HS-27A (cell line): Measurements from ENCODE around the gene CLDND2.

ENCODE experiments used
- DNase-seq: peaks from one replicate; pipeline ENCODE4 v3.0.0-alpha.2; 2012; ENCODE audit warnings: low read depth, missing footprints

The CLDND2 gene

GRCh38 chr19:51354103-51354741, 14.6 kb downstream of the CLDND2 start:
- no peak for DNase-seq

- DNase-seq = no peak
Measured at GRCh38 chr19:51352783-51353360, 15.9 kb downstream of the CLDND2 start.

DNA sequence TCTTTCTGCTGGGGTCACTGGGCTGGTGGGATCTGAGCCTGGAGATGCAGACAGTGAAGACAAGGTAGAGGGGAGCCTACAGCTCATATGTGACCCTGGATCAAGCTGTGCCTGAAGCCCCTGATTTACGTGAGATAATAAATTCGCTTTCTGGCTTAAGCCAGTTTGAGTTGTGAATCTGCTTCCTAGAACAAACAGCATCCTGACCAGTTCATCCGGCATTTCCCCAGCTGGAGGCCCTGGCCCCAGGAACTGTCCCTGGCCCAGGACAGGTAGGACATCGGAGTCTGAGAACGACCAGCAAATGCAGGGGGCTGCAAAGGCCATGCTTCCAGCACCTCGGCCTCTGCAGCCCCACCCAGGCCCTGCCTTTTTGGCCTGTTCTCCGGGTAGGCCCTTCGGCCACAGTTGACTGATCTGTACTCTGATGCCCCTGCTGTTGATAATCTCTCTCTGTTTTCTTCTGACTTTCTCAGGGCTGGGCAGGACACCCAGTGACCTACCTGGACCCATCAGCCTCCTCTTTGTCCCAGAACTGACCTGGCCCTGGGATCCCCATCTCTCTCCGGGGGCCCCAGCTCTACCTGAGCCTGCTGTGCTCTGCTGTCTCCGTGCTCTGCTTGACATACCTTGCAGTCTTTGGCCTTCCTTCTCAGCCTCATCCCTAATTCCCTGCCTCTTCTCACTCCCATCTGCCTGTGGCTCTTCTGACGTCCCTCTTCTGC, 17.4 kb downstream of the CLDND2 start:
- DNase-seq = no peak

GRCh38 chr19:51347209-51347928, 21.4 kb downstream of the CLDND2 start:
- DNase-seq = no peak

GRCh38 chr19:51346742-51347141, 22.1 kb downstream of the CLDND2 start:
- DNase-seq = no peak

GRCh38 chr19:51345076-51345620, 23.7 kb downstream of the CLDND2 start:
- no peak for DNase-seq

- DNase-seq = no peak
Measured at GRCh38 chr19:51342631-51343569, 25.9 kb downstream of the CLDND2 start.

DNA sequence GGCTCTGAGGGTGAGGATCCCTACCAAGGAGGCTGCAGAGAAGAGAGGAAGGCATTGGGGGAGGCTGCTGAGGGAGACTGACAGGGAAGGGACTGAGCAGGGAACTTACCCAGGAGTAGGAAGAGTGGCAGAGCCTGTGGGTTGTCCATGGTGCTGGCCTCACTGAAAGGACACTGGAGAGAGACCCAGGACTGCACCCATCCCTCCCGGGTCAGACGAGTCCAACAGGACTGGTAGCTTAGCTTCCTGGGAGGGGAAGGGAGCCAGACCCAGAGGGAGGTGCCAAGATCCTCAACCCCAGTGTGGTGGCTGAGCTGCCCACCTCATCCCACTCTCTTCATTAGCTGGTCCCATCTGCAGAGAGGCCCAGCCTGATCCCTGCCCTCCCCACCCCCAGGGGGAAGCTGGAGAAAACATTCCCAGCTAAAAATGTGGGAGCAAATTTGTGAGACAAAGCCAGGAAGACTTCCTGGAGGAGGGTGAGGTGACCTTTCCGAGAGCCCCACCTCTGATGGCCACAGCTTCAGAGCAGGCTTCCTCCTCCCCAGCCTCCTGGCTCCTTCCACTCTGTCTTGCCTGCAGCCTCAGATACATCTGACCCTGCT, 26.7 kb downstream of the CLDND2 start, which contains the start of gene VSIG10L:
TSS of gene VSIG10L (minus strand) at position 164 of the 605 bp plus-strand sequence. CDS start at position 149, 15 bp downstream.
- no peak for DNase-seq

DNA sequence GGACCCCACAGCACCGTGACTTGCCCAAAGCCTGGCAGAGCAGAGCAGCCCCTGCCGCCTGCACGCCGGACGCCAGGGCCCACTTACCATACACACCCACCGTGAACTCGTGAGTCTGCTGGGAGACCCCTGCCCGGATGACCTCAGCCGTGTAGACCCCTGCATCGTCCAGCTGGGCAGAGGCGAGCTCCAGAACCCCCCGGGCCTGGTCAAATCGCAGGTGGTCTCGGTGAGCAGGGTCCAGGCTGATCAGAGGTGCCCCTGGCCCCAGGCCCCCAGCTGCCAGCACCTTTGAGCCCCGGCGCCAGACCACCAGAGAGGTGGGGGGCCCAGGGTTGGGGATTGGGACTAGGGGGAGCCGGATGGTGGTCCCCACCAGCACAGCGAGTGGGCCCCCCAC, 27.7 kb downstream of the CLDND2 start:
- DNase-seq = no peak

DNA sequence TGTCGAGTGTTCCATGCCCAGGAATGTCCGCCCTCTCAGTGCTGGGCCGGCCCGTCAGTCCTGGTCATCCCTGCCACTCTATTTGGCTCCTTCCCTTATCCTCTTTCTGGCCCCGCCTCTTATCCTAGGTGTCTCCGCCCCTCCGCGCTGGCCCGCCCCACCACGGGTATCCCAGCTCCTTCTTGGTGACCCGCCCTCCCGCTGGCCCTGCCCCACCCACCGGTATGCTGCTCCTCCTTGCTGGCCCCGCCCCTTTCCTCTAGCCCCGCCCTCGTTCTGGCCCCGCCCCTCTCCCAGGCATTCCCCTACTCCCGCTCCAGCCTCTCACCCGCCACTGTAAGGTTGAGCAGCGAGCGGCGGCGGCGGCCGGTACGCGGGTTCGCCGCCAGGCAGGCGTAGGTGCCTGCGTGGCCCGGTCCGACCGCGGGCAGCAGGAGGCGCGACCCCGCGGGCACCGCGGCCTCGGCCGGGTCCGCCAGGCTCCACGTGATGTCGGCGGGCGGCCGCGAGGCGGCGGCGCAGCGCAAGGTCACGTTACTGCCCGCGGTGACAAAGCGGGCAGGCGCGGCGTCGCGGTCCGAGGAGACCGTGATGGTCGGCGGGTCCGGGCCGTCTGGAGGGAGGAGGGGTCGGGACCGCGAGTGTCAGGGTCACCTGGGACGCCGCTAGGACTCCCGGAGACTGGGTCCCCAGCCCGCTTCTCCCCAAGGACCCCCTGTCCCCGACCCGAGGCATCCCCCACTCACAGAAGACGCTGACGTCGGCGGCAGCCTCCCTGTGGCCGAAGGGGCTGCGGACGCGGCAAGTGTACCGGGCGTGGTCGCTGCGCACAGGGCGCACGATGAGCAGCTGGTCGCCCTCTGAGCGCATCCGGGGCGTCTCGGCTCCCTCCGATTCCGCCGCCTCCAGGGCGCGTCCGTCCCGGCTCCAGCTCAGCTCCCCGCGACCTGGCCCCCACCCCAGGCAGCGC, 28.8 kb downstream of the CLDND2 start:
- peak; percentile 73 for DNase-seq

GRCh38 chr19:51339313-51339686, 29.5 kb downstream of the CLDND2 start:
- DNase-seq = no peak

- DNase-seq = peak; percentile 34
Measured at GRCh38 chr19:51338563-51339312, 30.1 kb downstream of the CLDND2 start.

DNA sequence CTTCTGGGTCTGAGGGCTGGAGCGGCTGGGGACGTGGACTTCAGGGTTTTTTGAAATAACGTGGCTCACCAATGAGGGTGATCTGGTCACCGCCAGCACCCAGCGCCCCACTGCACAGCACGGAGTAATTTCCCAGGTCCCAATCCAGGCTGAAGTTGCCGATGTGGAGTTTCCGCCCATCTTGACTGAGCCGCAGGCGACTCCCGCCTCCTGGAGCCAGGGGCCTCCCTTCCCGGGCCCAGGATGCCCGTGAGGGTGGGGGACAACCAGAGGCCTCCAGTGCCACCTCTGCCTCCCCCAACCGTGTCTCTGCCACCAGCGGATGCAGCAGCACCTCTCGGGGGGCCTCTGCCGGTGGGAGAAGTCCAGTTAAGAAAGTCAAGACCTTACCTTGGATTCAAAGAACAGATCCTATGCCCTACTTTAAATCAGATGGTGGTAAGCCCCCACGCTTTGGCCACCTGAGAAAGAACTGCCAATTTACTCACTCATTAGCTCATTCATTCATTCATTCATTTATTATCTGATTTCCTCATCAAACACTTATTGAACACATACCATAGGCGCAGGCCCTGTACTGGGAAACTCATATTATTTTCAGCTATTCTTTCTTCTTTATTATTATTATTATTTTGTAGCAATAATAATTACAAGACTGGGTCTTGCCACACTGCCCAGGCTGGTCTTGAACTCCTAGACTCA, 30.8 kb downstream of the CLDND2 start:
- DNase-seq = no peak

DNA sequence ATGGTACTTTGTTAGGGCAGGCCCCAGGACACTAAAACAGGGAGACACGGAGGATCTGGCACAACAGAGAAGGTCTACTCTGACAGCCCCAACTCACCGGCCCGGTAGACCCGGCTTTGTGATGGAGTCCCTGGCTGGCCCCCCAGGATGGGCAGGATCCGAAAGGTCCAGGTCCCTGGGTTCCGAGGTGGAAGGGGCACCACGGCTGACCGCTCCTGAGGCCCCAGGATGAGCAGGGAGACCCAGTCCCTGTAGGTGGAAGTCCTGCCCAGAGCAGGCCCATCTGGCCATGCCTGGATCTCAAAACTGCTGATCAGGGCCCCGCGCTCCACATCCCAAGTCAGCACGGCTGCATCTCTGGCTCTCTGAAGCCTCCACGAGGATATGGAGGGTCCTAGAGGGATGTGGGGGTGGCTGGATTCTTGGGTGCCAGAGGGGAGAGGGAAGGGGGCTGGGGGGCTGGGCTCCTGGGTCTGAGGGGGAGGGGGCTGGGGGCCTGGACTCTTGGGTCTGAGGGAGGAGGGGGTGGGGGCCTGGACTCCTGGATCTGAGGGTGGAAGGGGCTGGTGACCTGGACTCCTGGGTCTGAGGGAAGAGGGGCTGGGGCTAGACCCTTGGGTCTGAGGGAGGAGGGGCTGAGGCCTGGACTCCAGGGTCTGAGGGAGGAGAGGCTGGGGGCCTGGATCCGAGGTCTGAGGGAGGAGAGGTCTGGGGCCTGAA, 31.5 kb downstream of the CLDND2 start:
- DNase-seq = no peak

GRCh38 chr19:51333836-51334460, 34.9 kb downstream of the CLDND2 start:
- no peak for DNase-seq

DNA sequence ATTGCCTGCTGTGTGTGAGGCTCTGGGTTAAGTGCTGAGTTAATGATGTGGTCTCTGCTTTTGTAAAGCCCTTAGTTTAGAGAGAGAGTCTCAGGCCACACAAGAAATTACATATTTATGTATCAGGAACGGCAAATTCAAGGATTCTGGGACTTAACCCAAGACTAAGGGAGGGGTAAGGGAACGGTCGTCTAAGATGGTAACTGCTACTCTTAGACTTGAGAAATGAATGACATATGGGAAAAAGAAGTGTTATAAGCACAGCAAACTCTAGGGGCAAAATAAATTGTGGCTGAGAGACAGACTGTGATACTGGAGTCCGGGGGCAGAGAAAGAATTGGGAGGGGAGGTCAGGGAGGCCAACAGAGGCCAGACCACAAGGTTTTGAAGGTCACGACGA, 37.1 kb downstream of the CLDND2 start:
- DNase-seq = no peak

- no peak for DNase-seq
Measured at GRCh38 chr19:51331193-51331592, 37.6 kb downstream of the CLDND2 start.
